HEK293 (cell line): ENCODE measurements around the gene SHISA6.

ENCODE experiments used
- CTCF ChIA-PET: fragments of 350-600 bp; formaldehyde crosslinking; extraction: SDS; loops from one replicate; lab custom pipeline; 2021; ENCODE audit warnings: antibody characterized with exemption; lab: Yijun Ruan, JAX
- POLR2A ChIA-PET: fragments of 300-600 bp; formaldehyde crosslinking; extraction: SDS; loops from one replicate; lab custom pipeline; 2020; ENCODE audit warnings: antibody characterized with exemption, inconsistent platforms; lab: Yijun Ruan, JAX
- H3K27ac ChIP-seq: fragments of 200-500 bp; sonication (Bioruptor generic); 2 replicates; pipeline ENCODE4 v1.5.1; 2014; ENCODE audit warnings: low read depth, low read length, control low read depth, inconsistent platforms; ENCODE audit errors: extremely low read depth
- H3K36me3 ChIP-seq, 2 experiments: fragments of 200-500 bp in 1 of 2; sonication (Bioruptor generic) in 1 of 2; 1 replicate in 1 of 2; 2 replicates in 1 of 2; pipeline ENCODE4 v1.5.1; 2014 to 2017; ENCODE audit warnings: inconsistent platforms in 2 of 2, low read length in 2 of 2; ENCODE audit not compliant: control insufficient read depth in 2 of 2, insufficient read depth in 1 of 2
- H3K4me1 ChIP-seq: fragments of 200-500 bp; sonication (Bioruptor generic); 2 replicates; pipeline ENCODE4 v1.5.1; 2014; ENCODE audit warnings: mild to moderate bottlenecking, low read length, inconsistent platforms; ENCODE audit not compliant: control insufficient read depth, insufficient read depth
- H3K4me3 ChIP-seq: 2 replicates; pipeline ENCODE4 v1.5.1; 2011; ENCODE audit warnings: low read depth, mild to moderate bottlenecking, control low read depth, low read length, moderate library complexity
- H3K9me3 ChIP-seq: fragments of 200-500 bp; sonication (Bioruptor generic); 2 replicates; pipeline ENCODE4 v1.5.1; 2014; ENCODE audit warnings: low read depth, low read length, inconsistent platforms; ENCODE audit not compliant: control insufficient read depth, insufficient read depth
- BCL11B ChIP-seq: fragments of 450-650 bp; formaldehyde crosslinking; IDR thresholded peaks from 2 replicates; pipeline ENCODE4 v1.5.1; 2016; ENCODE audit warnings: low read depth, missing biosample characterization, missing genetic modification characterization
- KLF17 ChIP-seq: fragments of 450-650 bp; formaldehyde crosslinking; IDR thresholded peaks from 2 replicates; pipeline ENCODE4 v1.5.1; 2016; ENCODE audit warnings: missing biosample characterization, missing genetic modification characterization
- TRIM28 ChIP-seq: IDR thresholded peaks from 2 replicates; pipeline ENCODE4 v1.6.1; 2011; ENCODE audit warnings: low read length, control low read depth, borderline replicate concordance
- ZBTB21 ChIP-seq: fragments of 450-650 bp; formaldehyde crosslinking; IDR thresholded peaks from 2 replicates; pipeline ENCODE4 v1.5.1; 2017; ENCODE audit warnings: missing biosample characterization, missing genetic modification characterization
- ZBTB7A ChIP-seq: fragments of 450-650 bp; formaldehyde crosslinking; IDR thresholded peaks from 2 replicates; pipeline ENCODE4 v1.5.1; 2016; ENCODE audit warnings: low read depth, missing biosample characterization, missing genetic modification characterization
- ZFHX2 ChIP-seq: fragments of 450-650 bp; formaldehyde crosslinking; conservative IDR thresholded peaks from 2 replicates; pipeline ENCODE4 v1.5.1; 2016; ENCODE audit warnings: missing biosample characterization, missing genetic modification characterization
- ZNF112 ChIP-seq: fragments of 450-650 bp; formaldehyde crosslinking; IDR thresholded peaks from 2 replicates; pipeline ENCODE4 v1.5.0; 2017; ENCODE audit warnings: missing biosample characterization, missing genetic modification characterization
- ZNF121 ChIP-seq: fragments of 450-650 bp; formaldehyde crosslinking; IDR thresholded peaks from 2 replicates; pipeline ENCODE4 v1.5.1; 2016; ENCODE audit warnings: missing biosample characterization, missing genetic modification characterization
- ZNF16 ChIP-seq: fragments of 450-650 bp; formaldehyde crosslinking; IDR thresholded peaks from 2 replicates; pipeline ENCODE4 v1.5.1; 2016; ENCODE audit warnings: low read depth, missing biosample characterization, missing genetic modification characterization
- ZNF223 ChIP-seq: fragments of 450-650 bp; formaldehyde crosslinking; IDR thresholded peaks from 2 replicates; pipeline ENCODE4 v1.5.1; 2016; ENCODE audit warnings: missing biosample characterization, missing genetic modification characterization
- ZNF23 ChIP-seq: fragments of 450-650 bp; formaldehyde crosslinking; IDR thresholded peaks from 2 replicates; pipeline ENCODE4 v1.5.1; 2016; ENCODE audit warnings: missing biosample characterization, missing genetic modification characterization, borderline replicate concordance
- ZNF274 ChIP-seq, 2 experiments: fragments of 200-500 bp in 1 of 2; fragments of 450-650 bp in 1 of 2; sonication (Bioruptor generic) in 1 of 2; formaldehyde crosslinking in 1 of 2; IDR thresholded peaks; 2 replicates each; pipeline versions ENCODE4 v1.5.1 to v1.6.1; 2014 to 2016; ENCODE audit warnings: borderline replicate concordance in 1 of 2, inconsistent platforms in 1 of 2, low read length in 1 of 2, missing biosample characterization in 1 of 2, missing genetic modification characterization in 1 of 2
- ZNF433 ChIP-seq: fragments of 450-650 bp; formaldehyde crosslinking; IDR thresholded peaks from 2 replicates; pipeline ENCODE4 v1.5.1; 2016; ENCODE audit warnings: missing biosample characterization, missing genetic modification characterization, low read depth
- ZNF473 ChIP-seq: fragments of 450-650 bp; formaldehyde crosslinking; IDR thresholded peaks from 2 replicates; pipeline ENCODE4 v1.5.1; 2017; ENCODE audit warnings: missing biosample characterization, missing genetic modification characterization
- ZNF510 ChIP-seq: fragments of 450-650 bp; formaldehyde crosslinking; IDR thresholded peaks from 2 replicates; pipeline ENCODE4 v1.5.1; 2018; ENCODE audit warnings: mild to moderate bottlenecking, missing genetic modification characterization, missing biosample characterization; ENCODE audit not compliant: insufficient replicate concordance
- ZNF513 ChIP-seq: fragments of 450-650 bp; IDR thresholded peaks from 2 replicates; pipeline ENCODE4 v1.5.1; 2018; ENCODE audit warnings: missing biosample characterization, missing genetic modification characterization
- ZNF707 ChIP-seq: fragments of 450-650 bp; formaldehyde crosslinking; IDR thresholded peaks from 2 replicates; pipeline ENCODE4 v1.5.1; 2016; ENCODE audit warnings: missing biosample characterization, missing genetic modification characterization
- ZNF791 ChIP-seq: fragments of 450-650 bp; formaldehyde crosslinking; IDR thresholded peaks from 2 replicates; pipeline ENCODE4 v1.5.1; 2016; ENCODE audit warnings: missing biosample characterization, missing genetic modification characterization
- ZSCAN16 ChIP-seq: fragments of 450-650 bp; formaldehyde crosslinking; IDR thresholded peaks from 2 replicates; pipeline ENCODE4 v1.5.1; 2016; ENCODE audit warnings: missing biosample characterization, missing genetic modification characterization
- TF ChIP-seq, protein P1 (sequence below): fragments of 450-650 bp; formaldehyde crosslinking; IDR thresholded peaks from 2 replicates; pipeline ENCODE4 v1.5.1; 2016; ENCODE audit warnings: missing biosample characterization, missing genetic modification characterization, borderline replicate concordance
- TF ChIP-seq, protein P2 (sequence below): fragments of 450-650 bp; formaldehyde crosslinking; IDR thresholded peaks from 2 replicates; pipeline ENCODE4 v1.5.1; 2016; ENCODE audit warnings: missing biosample characterization, missing genetic modification characterization
- TF ChIP-seq, protein P3 (sequence below): fragments of 450-650 bp; formaldehyde crosslinking; IDR thresholded peaks from 2 replicates; pipeline ENCODE4 v1.5.1; 2016; ENCODE audit warnings: missing biosample characterization, missing genetic modification characterization
- TF ChIP-seq, protein P4 (sequence below): fragments of 450-650 bp; formaldehyde crosslinking; IDR thresholded peaks from 2 replicates; pipeline ENCODE4 v1.5.1; 2016; ENCODE audit warnings: missing biosample characterization, missing genetic modification characterization

SHISA6 gene

GRCh38 chr17:11250161-11250560 lies 9.1 kb downstream of the SHISA6 start:
- no peaks in the 10 kb centered on the region for H3K9me3 ChIP-seq
- no peak for TF ChIP-seq ZNF707 (tag by site-specific recombination)
- TF ChIP-seq, protein P1, sequence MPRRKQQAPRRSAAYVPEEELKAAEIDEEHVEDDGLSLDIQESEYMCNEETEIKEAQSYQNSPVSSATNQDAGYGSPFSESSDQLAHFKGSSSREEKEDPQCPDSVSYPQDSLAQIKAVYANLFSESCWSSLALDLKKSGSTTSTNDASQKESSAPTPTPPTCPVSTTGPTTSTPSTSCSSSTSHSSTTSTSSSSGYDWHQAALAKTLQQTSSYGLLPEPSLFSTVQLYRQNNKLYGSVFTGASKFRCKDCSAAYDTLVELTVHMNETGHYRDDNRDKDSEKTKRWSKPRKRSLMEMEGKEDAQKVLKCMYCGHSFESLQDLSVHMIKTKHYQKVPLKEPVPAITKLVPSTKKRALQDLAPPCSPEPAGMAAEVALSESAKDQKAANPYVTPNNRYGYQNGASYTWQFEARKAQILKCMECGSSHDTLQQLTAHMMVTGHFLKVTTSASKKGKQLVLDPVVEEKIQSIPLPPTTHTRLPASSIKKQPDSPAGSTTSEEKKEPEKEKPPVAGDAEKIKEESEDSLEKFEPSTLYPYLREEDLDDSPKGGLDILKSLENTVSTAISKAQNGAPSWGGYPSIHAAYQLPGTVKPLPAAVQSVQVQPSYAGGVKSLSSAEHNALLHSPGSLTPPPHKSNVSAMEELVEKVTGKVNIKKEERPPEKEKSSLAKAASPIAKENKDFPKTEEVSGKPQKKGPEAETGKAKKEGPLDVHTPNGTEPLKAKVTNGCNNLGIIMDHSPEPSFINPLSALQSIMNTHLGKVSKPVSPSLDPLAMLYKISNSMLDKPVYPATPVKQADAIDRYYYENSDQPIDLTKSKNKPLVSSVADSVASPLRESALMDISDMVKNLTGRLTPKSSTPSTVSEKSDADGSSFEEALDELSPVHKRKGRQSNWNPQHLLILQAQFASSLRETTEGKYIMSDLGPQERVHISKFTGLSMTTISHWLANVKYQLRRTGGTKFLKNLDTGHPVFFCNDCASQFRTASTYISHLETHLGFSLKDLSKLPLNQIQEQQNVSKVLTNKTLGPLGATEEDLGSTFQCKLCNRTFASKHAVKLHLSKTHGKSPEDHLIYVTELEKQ (tag by site-specific recombination), result no peak
- TF ChIP-seq BCL11B (tag by site-specific recombination), result no peak
- no peak for TF ChIP-seq ZNF23 (tag by site-specific recombination)
- H3K4me3 ChIP-seq, result no peak overlapping the region
- ChIA-PET POLR2A (no interaction called here), CTCF (no interaction called here)
- H3K27ac ChIP-seq, result no peak overlapping the region
- H3K4me1 ChIP-seq, result no peaks in the 10 kb centered on the region
- H3K36me3 ChIP-seq, result no peaks in the 10 kb centered on the region

DNA sequence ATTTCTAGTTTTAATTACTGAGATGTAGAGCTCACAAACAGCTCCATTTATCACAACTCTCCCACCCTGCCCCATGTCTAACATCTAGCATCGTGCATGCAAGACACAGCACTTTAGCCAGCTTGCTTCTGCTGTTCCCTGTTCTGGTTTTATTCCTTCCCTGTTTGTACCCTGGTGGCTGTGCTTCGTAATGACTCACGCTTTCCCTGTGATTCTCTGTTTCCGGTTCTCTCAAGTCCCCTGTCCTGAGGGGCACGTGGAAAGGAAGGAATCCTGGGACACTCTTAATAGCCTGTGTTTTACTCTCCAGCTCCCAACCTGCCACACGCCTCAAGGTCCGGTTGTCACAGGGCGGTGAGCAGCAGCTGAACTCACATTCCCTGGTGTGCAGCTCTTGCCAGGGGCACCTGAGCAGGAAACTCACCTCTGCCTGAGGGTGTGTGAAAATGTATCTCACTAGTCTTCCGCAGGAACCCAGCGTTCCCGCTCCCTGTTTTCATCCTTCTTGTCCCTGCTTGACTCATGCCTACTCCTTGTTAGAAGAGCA lies 10.6 kb downstream of the SHISA6 start:
- no peak overlapping the region for H3K27ac ChIP-seq
- no peak for TF ChIP-seq ZNF223
- TF ChIP-seq ZBTB21 (tag by site-specific recombination), result no peak
- TF ChIP-seq ZNF513 (tag by site-specific recombination), result no peak
- no peak for TF ChIP-seq TRIM28
- no peak for TF ChIP-seq ZNF791 (tag by site-specific recombination)
- TF ChIP-seq ZNF16 (tag by site-specific recombination), result no peak
- no peak for TF ChIP-seq ZNF121 (tag by site-specific recombination)
- TF ChIP-seq ZNF510, result no peak
- TF ChIP-seq ZFHX2, result no peak
- TF ChIP-seq, protein P2, sequence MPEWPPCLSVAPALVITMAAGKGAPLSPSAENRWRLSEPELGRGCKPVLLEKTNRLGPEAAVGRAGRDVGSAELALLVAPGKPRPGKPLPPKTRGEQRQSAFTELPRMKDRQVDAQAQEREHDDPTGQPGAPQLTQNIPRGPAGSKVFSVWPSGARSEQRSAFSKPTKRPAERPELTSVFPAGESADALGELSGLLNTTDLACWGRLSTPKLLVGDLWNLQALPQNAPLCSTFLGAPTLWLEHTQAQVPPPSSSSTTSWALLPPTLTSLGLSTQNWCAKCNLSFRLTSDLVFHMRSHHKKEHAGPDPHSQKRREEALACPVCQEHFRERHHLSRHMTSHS, result no peak
- no peak for TF ChIP-seq KLF17 (tag by site-specific recombination)
- no peak for TF ChIP-seq ZSCAN16 (tag by site-specific recombination)
- TF ChIP-seq, protein P3, sequence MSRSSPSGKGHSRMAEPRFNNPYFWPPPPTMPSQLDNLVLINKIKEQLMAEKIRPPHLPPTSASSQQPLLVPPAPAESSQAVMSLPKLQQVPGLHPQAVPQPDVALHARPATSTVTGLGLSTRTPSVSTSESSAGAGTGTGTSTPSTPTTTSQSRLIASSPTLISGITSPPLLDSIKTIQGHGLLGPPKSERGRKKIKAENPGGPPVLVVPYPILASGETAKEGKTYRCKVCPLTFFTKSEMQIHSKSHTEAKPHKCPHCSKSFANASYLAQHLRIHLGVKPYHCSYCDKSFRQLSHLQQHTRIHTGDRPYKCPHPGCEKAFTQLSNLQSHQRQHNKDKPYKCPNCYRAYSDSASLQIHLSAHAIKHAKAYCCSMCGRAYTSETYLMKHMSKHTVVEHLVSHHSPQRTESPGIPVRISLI (tag by site-specific recombination), result no peak
- TF ChIP-seq, protein P4, sequence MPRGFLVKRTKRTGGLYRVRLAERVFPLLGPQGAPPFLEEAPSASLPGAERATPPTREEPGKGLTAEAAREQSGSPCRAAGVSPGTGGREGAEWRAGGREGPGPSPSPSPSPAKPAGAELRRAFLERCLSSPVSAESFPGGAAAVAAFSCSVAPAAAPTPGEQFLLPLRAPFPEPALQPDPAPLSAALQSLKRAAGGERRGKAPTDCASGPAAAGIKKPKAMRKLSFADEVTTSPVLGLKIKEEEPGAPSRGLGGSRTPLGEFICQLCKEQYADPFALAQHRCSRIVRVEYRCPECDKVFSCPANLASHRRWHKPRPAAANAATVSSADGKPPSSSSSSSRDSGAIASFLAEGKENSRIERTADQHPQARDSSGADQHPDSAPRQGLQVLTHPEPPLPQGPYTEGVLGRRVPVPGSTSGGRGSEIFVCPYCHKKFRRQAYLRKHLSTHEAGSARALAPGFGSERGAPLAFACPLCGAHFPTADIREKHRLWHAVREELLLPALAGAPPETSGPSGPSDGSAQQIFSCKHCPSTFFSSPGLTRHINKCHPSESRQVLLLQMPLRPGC (tag by site-specific recombination), result no peak
- no peak for TF ChIP-seq ZBTB7A (tag by site-specific recombination)
- no peak for TF ChIP-seq ZNF473 (tag by site-specific recombination)
- no peak for TF ChIP-seq ZNF112 (tag by site-specific recombination)
- TF ChIP-seq ZNF274 (IDR thresholded peaks at IDR 0.05; ENCODE audit: low read length), result no peak
- TF ChIP-seq ZNF274 (tag by site-specific recombination; IDR thresholded peaks at IDR 0.05; ENCODE audit: borderline replicate concordance), result no peak
- TF ChIP-seq ZNF433 (tag by site-specific recombination), result no peak
- H3K4me3 ChIP-seq, result no peak overlapping the region
- CTCF ChIA-PET, result interaction anchor here (0.6 to 0.8 kb wide), 2 partner anchors 8 to 15 kb away, joined by 3 read pairs; no protein-coding TSS in a partner anchor
- no peaks in the 10 kb centered on the region for H3K36me3 ChIP-seq
- H3K9me3 ChIP-seq, result no peaks in the 10 kb centered on the region
- POLR2A ChIA-PET, result no interaction called here
- H3K4me1 ChIP-seq, result no peaks in the 10 kb centered on the region
